HG02759 (cell line): Measurements from ENCODE around the gene DCUN1D2.

Experiments used
- ATAC-seq: cut with Tn5 transposase; IDR thresholded peaks from one replicate; pipeline ENCODE4 v1.9.1; 2021; ENCODE audit warnings: mild to moderate bottlenecking, moderate library complexity; ENCODE audit not compliant: unreplicated experiment

Gene DCUN1D2

GRCh38 chr13:113413178-113413897 lies 77.2 kb downstream of the DCUN1D2 start:
- ATAC-seq = no peak

GRCh38 chr13:113412440-113412839 lies 78.1 kb downstream of the DCUN1D2 start:
- no peak for ATAC-seq

- no peak for ATAC-seq
Observed at GRCh38 chr13:113411216-113412023, 79.1 kb downstream of the DCUN1D2 start.

GRCh38 chr13:113410472-113411201 lies 79.9 kb downstream of the DCUN1D2 start:
- no peak for ATAC-seq

GRCh38 chr13:113408562-113408961 lies 81.9 kb downstream of the DCUN1D2 start:
- no peak for ATAC-seq

GRCh38 chr13:113407531-113408393 lies 82.7 kb downstream of the DCUN1D2 start:
- ATAC-seq = no peak

GRCh38 chr13:113407103-113407530 lies 83.4 kb downstream of the DCUN1D2 start:
- no peak for ATAC-seq

GRCh38 chr13:113406321-113407102 lies 84.0 kb downstream of the DCUN1D2 start:
- ATAC-seq = no peak
